HEK293T (cell line): ENCODE measurements around the gene CPEB4.

Experiments used
- CTCF ChIA-PET: fragments of 350-600 bp; formaldehyde crosslinking; extraction: SDS; loops from one replicate; lab custom pipeline; 2021; ENCODE audit warnings: antibody characterized with exemption, inconsistent platforms; lab: Yijun Ruan, JAX
- POLR2A ChIA-PET: fragments of 350-600 bp; formaldehyde crosslinking; extraction: SDS; loops from one replicate; lab custom pipeline; 2020; ENCODE audit warnings: antibody characterized with exemption, inconsistent platforms; lab: Yijun Ruan, JAX
- DNase-seq: peaks from one replicate; pipeline ENCODE4 v3.0.0; 2012; ENCODE audit warnings: mixed read lengths; ENCODE audit errors: extremely low spot score
- ARNT ChIP-seq: fragments of 450-650 bp; IDR thresholded peaks from 2 replicates; pipeline ENCODE4 v1.6.1; 2017; ENCODE audit warnings: mild to moderate bottlenecking
- BHLHE40 ChIP-seq: fragments of 450-650 bp; IDR thresholded peaks from 2 replicates; pipeline ENCODE4 v1.6.1; 2016; ENCODE audit warnings: mild to moderate bottlenecking, moderate library complexity, borderline replicate concordance
- CTBP1 ChIP-seq: fragments of 450-650 bp; IDR thresholded peaks from 2 replicates; pipeline ENCODE4 v1.6.1; 2016; ENCODE audit warnings: borderline replicate concordance
- ELF4 ChIP-seq: fragments of 450-650 bp; IDR thresholded peaks from 2 replicates; pipeline ENCODE4 v1.6.1; 2017; ENCODE audit warnings: antibody characterized with exemption
- FOXA1 ChIP-seq: fragments of 450-650 bp; IDR thresholded peaks from 2 replicates; pipeline ENCODE4 v1.6.1; 2016; ENCODE audit warnings: mild to moderate bottlenecking
- FOXK2 ChIP-seq: fragments of 450-650 bp; IDR thresholded peaks from 2 replicates; pipeline ENCODE4 v1.6.1; 2016; ENCODE audit warnings: mild to moderate bottlenecking
- FOXM1 ChIP-seq: fragments of 450-650 bp; IDR thresholded peaks from 2 replicates; pipeline ENCODE4 v1.6.1; 2017; ENCODE audit warnings: mild to moderate bottlenecking, borderline replicate concordance
- HDGF ChIP-seq: fragments of 450-650 bp; IDR thresholded peaks from 2 replicates; pipeline ENCODE4 v1.6.1; 2017; ENCODE audit warnings: antibody characterized with exemption, borderline replicate concordance
- L3MBTL2 ChIP-seq: fragments of 450-650 bp; conservative IDR thresholded peaks from 2 replicates; pipeline ENCODE4 v1.6.1; 2016; ENCODE audit warnings: mild to moderate bottlenecking
- LEF1 ChIP-seq: fragments of 450-650 bp; IDR thresholded peaks from 2 replicates; pipeline ENCODE4 v1.6.1; 2017; ENCODE audit warnings: mild to moderate bottlenecking, borderline replicate concordance
- NFRKB ChIP-seq: fragments of 450-650 bp; IDR thresholded peaks from 2 replicates; pipeline ENCODE4 v1.6.1; 2016; ENCODE audit warnings: mild to moderate bottlenecking, moderate library complexity
- PKNOX1 ChIP-seq: fragments of 450-650 bp; IDR thresholded peaks from 2 replicates; pipeline ENCODE4 v1.6.1; 2016
- SP1 ChIP-seq: fragments of 450-650 bp; IDR thresholded peaks from 2 replicates; pipeline ENCODE4 v1.6.1; 2017
- SUZ12 ChIP-seq: fragments of 450-650 bp; IDR thresholded peaks from 2 replicates; pipeline ENCODE4 v1.6.1; 2016; ENCODE audit warnings: mild to moderate bottlenecking
- TARDBP ChIP-seq: fragments of 450-650 bp; IDR thresholded peaks from 2 replicates; pipeline ENCODE4 v1.6.1; 2016
- ZNF384 ChIP-seq: fragments of 450-650 bp; IDR thresholded peaks from 2 replicates; pipeline ENCODE4 v1.6.1; 2016

CPEB4 gene

GRCh38 chr5:173972925-173973615 is 84.9 kb downstream of the CPEB4 start:
- POLR2A ChIA-PET, result interaction anchor here (0.9 to 2.9 kb wide), 4 partner anchors 55 to 356 kb away, joined by 3 to 28 read pairs (median 3); partner anchors contain the start of gene BOD1
- DNase-seq, result peak; percentile 90
- CTCF ChIA-PET, result interaction anchor here (0.7 to 2.5 kb wide), 11 partner anchors 10 to 381 kb away, joined by 3 to 16 read pairs (median 3); partner anchors contain the start of gene BOD1
- no peak for TF ChIP-seq CTBP1
- no peak for TF ChIP-seq FOXA1
- no peak for TF ChIP-seq NFRKB
- no peak for TF ChIP-seq ELF4
- no peak for TF ChIP-seq L3MBTL2
- TF ChIP-seq PKNOX1, result no peak
- TF ChIP-seq ARNT, result no peak
- no peak for TF ChIP-seq TARDBP

- CTCF ChIA-PET, result interaction anchor here (0.6 to 2.5 kb wide), 12 partner anchors 11 to 871 kb away, joined by 3 to 16 read pairs (median 3); partner anchors contain the start of gene BOD1
- DNase-seq, result peak; percentile 50
- TF ChIP-seq SP1 (no peak), CTBP1 (no peak), PKNOX1 (no peak), ARNT (no peak), L3MBTL2 (0 out of 2 replicates have a peak, but pooled peaks have one; percentile 20), FOXM1 (no peak), NFRKB (no peak)
- POLR2A ChIA-PET, result interaction anchor here (0.9 to 2.9 kb wide), 5 partner anchors 10 to 357 kb away, joined by 3 to 28 read pairs (median 3); partner anchors contain the start of gene BOD1
These were observed 85.4 kb downstream of the CPEB4 start for GRCh38 chr5:173973616-173973969.

GRCh38 chr5:173974688-173975239 is 86.6 kb downstream of the CPEB4 start:
- ChIA-PET CTCF (interaction anchor here (1.0 to 2.5 kb wide), 5 partner anchors 10 to 358 kb away, joined by 4 to 16 read pairs (median 5); partner anchors contain the start of gene BOD1), POLR2A (interaction anchor here (0.9 to 2.9 kb wide), 2 partner anchors 11 to 358 kb away, joined by 3 to 28 read pairs; partner anchors contain the start of gene BOD1)
- DNase-seq, result no peak
- TF ChIP-seq PKNOX1 (peak; percentile 82), HDGF (no peak), LEF1 (no peak), SUZ12 (no peak), CTBP1 (no peak), ARNT (no peak), SP1 (no peak), ELF4 (no peak)

- ChIA-PET CTCF (interaction anchor here (0.7 kb wide), 1 partner anchor 34 kb away, joined by 3 read pairs; no protein-coding TSS in a partner anchor), POLR2A (no interaction called here)
- no peak for DNase-seq
- TF ChIP-seq FOXM1 (no peak), NFRKB (no peak), LEF1 (no peak), BHLHE40 (no peak), ZNF384 (no peak), ELF4 (no peak), L3MBTL2 (no peak), ARNT (no peak), SUZ12 (no peak), FOXA1 (no peak), PKNOX1 (no peak), FOXK2 (no peak), TARDBP (no peak), CTBP1 (no peak)
These were observed 93.1 kb downstream of the CPEB4 start for GRCh38 chr5:173981185-173981761.

GRCh38 chr5:173984218-173984617 is 96.1 kb downstream of the CPEB4 start:
- no peak for TF ChIP-seq SUZ12
- no peak for TF ChIP-seq SP1
- no peak for TF ChIP-seq ZNF384
- TF ChIP-seq ARNT, result no peak
- no peak for TF ChIP-seq ELF4
- TF ChIP-seq NFRKB, result no peak
- no peak for TF ChIP-seq FOXK2
- no peak for TF ChIP-seq L3MBTL2
- TF ChIP-seq FOXM1, result no peak
- TF ChIP-seq PKNOX1, result no peak
- TF ChIP-seq CTBP1, result no peak
- no peak for TF ChIP-seq HDGF
- TF ChIP-seq LEF1, result no peak
- ChIA-PET POLR2A (interaction anchor here (1.1 kb wide), 1 partner anchor 368 kb away, joined by 3 read pairs; no protein-coding TSS in a partner anchor), CTCF (interaction anchor here (0.6 to 1.3 kb wide), 5 partner anchors 10 to 690 kb away, joined by 3 to 5 read pairs (median 3); no protein-coding TSS in a partner anchor)
- peak; percentile 45 for DNase-seq
